HG02870 (cell line): Measurements from ENCODE around the gene DGKE.
A peak's percentile ranks its signal among the peaks of the same experiment; 100 is the strongest.

Experiments
- ATAC-seq: cut with Tn5 transposase; IDR thresholded peaks from one replicate; pipeline ENCODE4 v1.9.1; 2021; ENCODE audit warnings: mild to moderate bottlenecking, moderate library complexity; ENCODE audit not compliant: unreplicated experiment

The DGKE gene

GRCh38 chr17:56845934-56846333, 12.0 kb downstream of the DGKE start:
- ATAC-seq: no peak

GRCh38 chr17:56847106-56847505, 13.2 kb downstream of the DGKE start:
- ATAC-seq: no peak

DNA sequence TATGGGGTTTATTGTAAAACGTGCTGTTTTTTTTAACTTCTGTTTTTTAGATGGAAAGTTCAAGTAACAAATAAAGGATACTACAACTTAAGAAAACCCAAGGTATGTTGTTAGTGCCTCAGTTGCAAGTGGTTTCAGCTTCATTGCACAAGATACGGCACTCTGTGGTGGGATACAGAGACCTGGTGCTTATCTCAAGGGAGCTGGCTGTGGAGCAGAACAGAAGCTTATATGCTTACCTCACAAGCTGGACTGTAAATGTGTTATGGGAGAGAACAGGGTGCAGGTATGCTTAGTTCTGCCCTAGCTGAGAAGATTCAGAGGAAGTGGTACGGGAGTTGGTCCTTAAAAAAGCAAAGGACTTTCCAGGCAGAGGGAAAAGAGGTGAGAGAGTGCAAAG, 15.2 kb downstream of the DGKE start:
- ATAC-seq: no peak

GRCh38 chr17:56850591-56850990, 16.6 kb downstream of the DGKE start:
- ATAC-seq: no peak

- peak; percentile 57 for ATAC-seq
Measured at GRCh38 chr17:56851008-56851407, 17.1 kb downstream of the DGKE start.

DNA sequence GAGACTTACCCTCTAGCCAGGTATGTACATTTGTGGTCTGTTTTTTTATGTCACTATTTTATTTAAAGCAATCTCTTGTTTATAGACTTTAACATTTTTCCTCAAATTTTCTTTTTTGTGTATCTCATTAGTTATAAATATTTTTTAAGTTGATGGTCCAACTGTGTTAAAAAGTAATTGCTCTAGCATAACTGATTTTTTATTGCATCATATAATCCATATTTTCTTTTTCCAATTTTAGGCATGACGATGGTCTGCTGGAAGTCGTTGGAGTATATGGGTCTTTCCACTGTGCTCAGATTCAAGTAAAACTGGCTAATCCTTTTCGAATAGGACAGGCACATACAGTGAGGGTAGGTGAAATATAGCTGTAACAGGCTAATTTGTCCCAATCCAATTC, 27.9 kb downstream of the DGKE start:
- ATAC-seq: no peak

GRCh38 chr17:56863974-56864373, 30.0 kb downstream of the DGKE start:
- ATAC-seq: no peak

DNA sequence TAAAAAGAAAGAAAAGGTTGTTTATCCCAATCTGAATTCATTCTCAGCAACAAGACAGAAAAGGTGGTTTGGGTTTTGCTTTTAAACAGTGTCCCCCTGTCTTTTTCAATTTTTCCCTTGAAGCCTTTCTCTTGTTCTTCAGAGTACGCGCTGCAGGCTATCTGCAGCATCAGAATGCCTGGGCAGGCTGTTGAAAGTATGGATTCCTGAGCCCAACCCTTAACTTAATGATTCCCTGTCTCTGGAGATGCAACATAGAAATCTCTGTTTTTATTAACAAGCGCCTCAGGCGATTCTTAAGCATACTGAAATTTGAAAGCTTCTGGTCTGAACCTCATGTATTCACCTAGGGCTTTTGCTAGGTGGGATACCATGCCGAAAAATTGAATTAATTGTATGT, 32.1 kb downstream of the DGKE start:
- no peak for ATAC-seq

GRCh38 chr17:56866496-56866895, 32.5 kb downstream of the DGKE start:
- ATAC-seq: no peak

DNA sequence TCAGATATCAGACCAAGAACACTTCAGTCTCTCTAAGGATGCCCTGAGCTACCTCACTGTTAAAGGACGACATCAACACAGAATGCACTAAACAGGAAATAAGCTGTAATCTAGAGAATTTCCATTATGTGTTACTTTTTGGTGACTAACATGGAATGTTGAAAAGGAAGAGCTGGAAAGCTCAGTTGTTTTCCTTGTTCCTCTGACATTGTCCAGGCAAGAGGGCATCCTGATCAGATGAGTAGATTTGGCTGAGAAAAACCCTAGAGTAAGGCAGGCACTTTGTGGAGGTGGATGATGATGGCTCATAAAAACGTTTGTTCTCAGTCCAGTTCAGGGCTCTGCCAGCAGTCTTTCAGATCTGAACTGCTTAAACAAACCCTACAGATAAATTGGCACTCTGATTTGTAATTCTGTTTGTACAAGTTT, 34.0 kb downstream of the DGKE start:
- no peak for ATAC-seq

DNA sequence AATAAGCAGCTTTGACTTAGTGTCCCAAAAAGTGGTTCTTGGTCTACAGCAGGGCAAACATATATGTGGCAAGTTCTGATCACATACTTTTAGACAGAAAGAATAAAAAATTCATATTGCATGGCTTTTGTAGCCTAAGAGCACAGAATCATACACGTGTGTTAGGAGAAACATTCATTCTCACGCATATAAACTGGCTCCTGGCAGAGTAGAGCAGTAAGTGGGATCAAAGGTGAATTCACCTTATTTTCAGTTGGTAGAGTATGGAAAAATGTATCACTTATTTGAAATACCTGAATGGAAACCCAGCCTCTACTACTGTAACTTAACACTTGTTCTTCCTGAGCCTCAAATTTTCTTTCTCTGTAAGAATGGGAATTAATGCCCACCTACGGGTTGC, 34.8 kb downstream of the DGKE start:
- ATAC-seq: no peak

GRCh38 chr17:56870081-56870651, 36.2 kb downstream of the DGKE start:
- ATAC-seq: no peak

- no peak for ATAC-seq
Measured at GRCh38 chr17:56876766-56877179, 42.8 kb downstream of the DGKE start.

- no peak for ATAC-seq
Measured at GRCh38 chr17:56879280-56879679, 45.3 kb downstream of the DGKE start.

- no peak for ATAC-seq
Measured at GRCh38 chr17:56880133-56880532, 46.2 kb downstream of the DGKE start.

DNA sequence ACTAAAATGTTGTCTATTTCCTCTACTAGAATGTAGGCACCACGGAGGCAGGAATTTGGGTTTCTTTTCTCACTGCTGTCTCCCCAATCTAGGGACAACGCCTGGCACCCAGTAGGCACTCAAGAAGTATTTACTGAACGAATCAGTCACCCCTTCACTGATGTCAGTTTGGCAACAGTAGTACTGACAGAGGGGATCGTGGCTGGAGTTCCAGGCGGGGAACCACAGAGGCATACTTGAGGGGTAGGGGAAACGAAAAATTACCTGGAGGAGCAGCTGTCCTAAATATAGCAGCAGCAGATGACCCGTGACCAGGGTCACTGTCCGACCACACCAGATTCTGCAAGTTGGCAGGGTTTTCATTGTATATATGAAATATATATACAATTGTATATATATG, 46.6 kb downstream of the DGKE start:
- ATAC-seq: no peak

DNA sequence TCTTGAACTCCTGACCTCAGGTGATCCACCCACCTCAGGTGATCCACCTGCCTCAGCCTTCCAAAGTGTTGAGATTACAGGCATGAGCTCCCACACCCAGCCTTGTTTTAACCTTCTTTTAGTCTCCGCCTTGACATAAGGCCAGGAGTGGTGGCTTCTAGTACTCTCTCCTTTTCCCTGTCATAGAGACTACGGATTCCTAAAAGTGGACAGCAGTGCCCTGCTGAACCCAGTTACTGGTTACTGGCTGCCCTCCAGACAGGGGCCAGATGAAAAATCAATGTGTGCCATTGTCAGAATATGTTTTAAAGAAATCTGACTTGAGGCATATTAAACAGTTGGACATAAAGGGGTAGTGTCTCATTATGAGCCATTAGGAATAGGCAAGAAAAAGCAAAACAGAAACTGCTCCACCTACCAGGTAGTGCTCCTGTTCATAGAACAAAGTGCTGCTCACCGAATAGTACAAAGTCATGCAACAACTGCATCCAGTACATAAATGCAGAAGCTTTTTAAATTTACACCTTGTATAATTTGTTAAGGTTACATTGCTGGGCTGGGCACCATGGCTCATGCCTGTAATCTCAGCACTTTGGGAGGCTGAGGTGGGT, 47.8 kb downstream of the DGKE start:
- no peak for ATAC-seq

DNA sequence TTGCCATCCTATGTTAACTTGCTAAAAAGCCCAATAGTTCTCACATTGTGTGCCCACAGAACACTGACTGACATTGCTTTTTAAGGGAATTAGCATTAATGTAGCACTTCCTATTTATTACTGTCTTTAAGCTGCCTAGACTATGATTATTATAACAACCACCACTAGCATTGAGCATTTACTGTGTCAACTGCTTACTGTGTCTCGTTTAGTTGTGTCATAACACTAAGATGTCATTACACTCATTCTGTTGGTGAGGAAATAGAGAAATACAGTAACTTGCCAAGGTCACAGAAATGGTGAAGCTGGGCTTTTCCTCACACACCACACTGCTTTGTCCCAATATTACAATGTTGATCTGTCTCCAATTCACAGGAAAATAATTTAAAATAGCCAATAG, 49.7 kb downstream of the DGKE start:
- no peak for ATAC-seq

DNA sequence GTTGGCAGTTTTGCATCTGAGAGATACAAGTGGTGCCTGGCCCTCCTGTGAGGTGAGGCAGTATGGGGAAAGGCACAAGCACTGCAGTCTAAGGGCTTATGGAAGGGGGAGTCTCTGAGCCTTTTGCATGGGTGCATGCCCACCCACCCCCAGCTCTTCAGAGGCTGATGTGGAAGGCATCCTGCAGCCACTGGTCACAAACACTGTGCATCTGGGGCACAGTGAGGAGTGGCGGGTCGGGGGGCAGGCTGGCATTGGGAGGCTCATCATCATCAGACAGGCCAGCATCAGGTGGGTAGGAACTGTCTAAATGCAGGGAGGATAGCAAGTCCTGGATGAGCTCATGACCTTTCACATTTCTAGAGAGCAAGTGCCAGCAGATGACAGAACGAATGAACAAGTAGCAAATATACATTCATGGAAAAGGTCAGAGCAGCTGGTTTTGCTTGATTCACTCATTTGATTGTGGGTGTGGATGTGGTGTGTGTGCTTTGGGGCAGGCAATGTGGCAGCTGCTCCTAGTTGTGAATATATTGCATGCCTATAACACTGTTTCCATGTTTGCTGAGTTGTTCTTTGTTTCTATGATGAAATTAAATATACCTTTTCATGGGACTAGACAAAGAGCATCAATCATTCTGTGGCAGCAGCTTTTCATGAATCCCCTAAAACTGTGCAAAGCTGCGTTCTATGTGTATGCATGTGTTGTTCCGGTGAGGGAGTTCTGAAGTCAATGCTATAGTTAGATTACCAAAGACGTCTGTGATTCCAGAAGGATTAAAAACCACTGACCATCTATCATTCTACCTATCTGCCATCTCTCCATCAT, 50.7 kb downstream of the DGKE start:
- ATAC-seq: no peak

DNA sequence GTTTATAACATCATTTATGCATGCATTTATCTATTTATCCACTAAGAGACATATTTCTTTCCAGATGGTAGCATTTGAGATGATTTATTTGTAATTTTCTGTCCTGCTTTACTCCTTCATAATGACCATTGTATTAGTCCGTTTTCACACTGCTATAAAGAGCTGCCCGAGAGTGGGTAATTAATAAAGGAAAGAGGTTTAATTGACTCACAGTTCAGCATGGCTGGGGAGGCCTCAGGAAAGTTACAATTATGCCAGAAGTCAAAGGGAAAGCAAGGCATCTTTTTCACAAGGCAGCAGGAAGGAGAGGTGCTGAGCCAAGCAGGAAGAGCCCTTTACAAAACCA, 51.3 kb downstream of the DGKE start:
- no peak for ATAC-seq

- no peak for ATAC-seq
Measured at GRCh38 chr17:56886288-56886731, 52.4 kb downstream of the DGKE start.

GRCh38 chr17:56887105-56887504, 53.2 kb downstream of the DGKE start:
- ATAC-seq: no peak
